GM10248 (cell line): Measurements from ENCODE around the gene GPR15.

Experiments used
- CTCF ChIA-PET: fragments of 300-600 bp; sonication (Branson Sonifier 250); formaldehyde crosslinking; extraction: SDS; loops from one replicate; lab custom pipeline; 2021; ENCODE audit warnings: antibody characterized with exemption; lab: Yijun Ruan, JAX
- POLR2A ChIA-PET: fragments of 350-650 bp; sonication (Branson Sonifier 250); formaldehyde crosslinking; extraction: SDS; loops from one replicate; lab custom pipeline; 2020; ENCODE audit warnings: antibody characterized with exemption; lab: Yijun Ruan, JAX
- DNase-seq: peaks from one replicate; pipeline ENCODE4 v3.0.0; 2012; ENCODE audit errors: extremely low spot score
- CTCF ChIP-seq: IDR thresholded peaks from 2 replicates; pipeline ENCODE4 v1.5.1; 2012; ENCODE audit warnings: mild to moderate bottlenecking, low read depth; ENCODE audit errors: extremely low read depth, missing control alignments, control extremely low read depth

GPR15 gene

GRCh38 chr3:98514948-98515347, 16.8 kb upstream of the GPR15 start:
- POLR2A ChIA-PET, result no interaction called here
- CTCF ChIA-PET, result interaction anchor here (1.0 to 2.3 kb wide), 2 partner anchors 8 to 11 kb away, joined by 3 to 8 read pairs; no protein-coding TSS in a partner anchor
- no peak for TF ChIP-seq CTCF
- DNase-seq, result no peak

- no peak for TF ChIP-seq CTCF
- POLR2A ChIA-PET, result no interaction called here
These were observed 13.0 kb upstream of the GPR15 start for GRCh38 chr3:98518816-98519215.

GRCh38 chr3:98519351-98519750, 12.4 kb upstream of the GPR15 start:
- DNase-seq, result no peak
- ChIA-PET POLR2A (no interaction called here), CTCF (interaction anchor here (1.1 kb wide), 1 partner anchor 53 kb away, joined by 3 read pairs; no protein-coding TSS in a partner anchor)
- no peak for TF ChIP-seq CTCF

More at GRCh38 chr3:98518816-98519215, 13.0 kb upstream of the GPR15 start:
- no peak for DNase-seq
- CTCF ChIA-PET, result no interaction called here

- CTCF ChIA-PET, result interaction anchor here (1.0 to 1.7 kb wide), 7 partner anchors 10 to 484 kb away, joined by 3 to 7 read pairs (median 4); partner anchors contain the start of gene GPR15
- TF ChIP-seq CTCF, result no peak
- POLR2A ChIA-PET, result interaction anchor here (0.8 to 3.2 kb wide), 5 partner anchors 11 to 44 kb away, joined by 4 to 17 read pairs (median 5); partner anchors contain the start of gene GPR15
These were observed 9.8 kb upstream of the GPR15 start for GRCh38 chr3:98521897-98522543.

GRCh38 chr3:98522544-98523281, 9.1 kb upstream of the GPR15 start, which contains the start of gene CLDND1:
Gene CLDND1, minus strand, starts transcription at chr3:98522902. Its CDS starts 1,478 bp downstream, at chr3:98521424.
- no peak for TF ChIP-seq CTCF
- ChIA-PET CTCF (interaction anchor here (1.2 to 1.7 kb wide), 9 partner anchors 10 to 484 kb away, joined by 3 to 7 read pairs (median 4); partner anchors contain the start of gene GPR15), POLR2A (interaction anchor here (0.6 to 3.2 kb wide), 9 partner anchors 10 to 71 kb away, joined by 3 to 17 read pairs (median 5); partner anchors contain the start of genes CPOX and GPR15)
- peak; percentile 93 for DNase-seq

More at GRCh38 chr3:98521897-98522543, 9.8 kb upstream of the GPR15 start:
- peak; percentile 40 for DNase-seq

- DNase-seq, result no peak
- CTCF ChIA-PET, result interaction anchor here (1.0 to 1.4 kb wide), 4 partner anchors 11 to 71 kb away, joined by 3 to 4 read pairs (median 4); no protein-coding TSS in a partner anchor
These were observed 6.3 kb upstream of the GPR15 start for GRCh38 chr3:98525494-98525893.

More at GRCh38 chr3:98525494-98525893, 6.3 kb upstream of the GPR15 start:
- POLR2A ChIA-PET, result no interaction called here
- TF ChIP-seq CTCF, result no peak
